Neutrophil (primary cell): ENCODE data around the gene SMCO3.

ENCODE experiments used
- H3K27ac ChIP-seq: fragments of 200-600 bp; sonication (generic); 2 replicates; pipeline ENCODE4 v1.5.1; 2016; ENCODE audit warnings: mild to moderate bottlenecking, moderate library complexity
- H3K27me3 ChIP-seq: fragments of 200-600 bp; sonication (generic); 2 replicates; pipeline ENCODE4 v1.6.0; 2016; ENCODE audit warnings: mild to moderate bottlenecking
- H3K36me3 ChIP-seq: fragments of 200-600 bp; sonication (generic); 2 replicates; pipeline ENCODE4 v1.5.1; 2017
- H3K4me1 ChIP-seq, 2 experiments: fragments of 200-600 bp in 1 of 2; sonication (generic) in 1 of 2; 1 replicate in 1 of 2; 2 replicates in 1 of 2; pipeline versions ENCODE4 v1.5.1 to v1.6.1; 2013 to 2016; ENCODE audit warnings: low read depth in 1 of 2, low read length in 1 of 2, mild to moderate bottlenecking in 1 of 2, moderate library complexity in 1 of 2; ENCODE audit not compliant: control insufficient read depth in 1 of 2, insufficient read depth in 1 of 2
- H3K4me3 ChIP-seq, 2 experiments: fragments of 200-600 bp in 1 of 2; sonication (generic) in 1 of 2; 1 replicate in 1 of 2; 2 replicates in 1 of 2; pipeline ENCODE4 v1.5.1; 2013 to 2016; ENCODE audit warnings: low read depth in 1 of 2, low read length in 1 of 2, mild to moderate bottlenecking in 1 of 2, moderate library complexity in 1 of 2
- H3K9me3 ChIP-seq: fragments of 200-600 bp; sonication (generic); 2 replicates; pipeline ENCODE4 v1.5.1; 2016
- TF ChIP-seq, protein P1 (sequence below): fragments of 200-600 bp; sonication (generic); IDR thresholded peaks from 2 replicates; pipeline ENCODE4 v1.5.1; 2016; ENCODE audit warnings: antibody characterized with exemption

SMCO3 gene

DNA sequence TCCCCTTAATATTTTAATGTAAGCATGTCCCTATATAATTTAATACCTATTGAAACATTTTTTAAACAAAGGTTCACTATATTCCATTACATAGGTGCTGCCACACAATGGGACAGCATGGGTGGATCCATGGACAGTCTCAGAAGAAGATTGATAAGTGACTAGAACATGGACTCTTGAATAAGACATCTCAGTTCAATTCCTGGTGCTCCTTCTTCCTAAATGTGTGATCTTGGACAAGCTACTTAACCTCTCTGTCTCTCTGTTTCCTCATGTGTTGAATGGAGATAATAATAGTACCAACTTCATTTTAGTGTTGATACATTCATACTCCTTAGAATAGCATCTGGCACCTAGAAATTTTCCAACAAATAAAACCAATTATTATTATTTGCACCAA lies 30.4 kb upstream of the SMCO3 start:
- H3K9me3 ChIP-seq: no peaks in the 10 kb centered on the region
- H3K27me3 ChIP-seq: peaks cover 15% of the 10 kb centered on the region
- TF ChIP-seq, protein P1, sequence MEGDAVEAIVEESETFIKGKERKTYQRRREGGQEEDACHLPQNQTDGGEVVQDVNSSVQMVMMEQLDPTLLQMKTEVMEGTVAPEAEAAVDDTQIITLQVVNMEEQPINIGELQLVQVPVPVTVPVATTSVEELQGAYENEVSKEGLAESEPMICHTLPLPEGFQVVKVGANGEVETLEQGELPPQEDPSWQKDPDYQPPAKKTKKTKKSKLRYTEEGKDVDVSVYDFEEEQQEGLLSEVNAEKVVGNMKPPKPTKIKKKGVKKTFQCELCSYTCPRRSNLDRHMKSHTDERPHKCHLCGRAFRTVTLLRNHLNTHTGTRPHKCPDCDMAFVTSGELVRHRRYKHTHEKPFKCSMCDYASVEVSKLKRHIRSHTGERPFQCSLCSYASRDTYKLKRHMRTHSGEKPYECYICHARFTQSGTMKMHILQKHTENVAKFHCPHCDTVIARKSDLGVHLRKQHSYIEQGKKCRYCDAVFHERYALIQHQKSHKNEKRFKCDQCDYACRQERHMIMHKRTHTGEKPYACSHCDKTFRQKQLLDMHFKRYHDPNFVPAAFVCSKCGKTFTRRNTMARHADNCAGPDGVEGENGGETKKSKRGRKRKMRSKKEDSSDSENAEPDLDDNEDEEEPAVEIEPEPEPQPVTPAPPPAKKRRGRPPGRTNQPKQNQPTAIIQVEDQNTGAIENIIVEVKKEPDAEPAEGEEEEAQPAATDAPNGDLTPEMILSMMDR: no peak
- no peak overlapping the region for H3K27ac ChIP-seq
- H3K4me1 ChIP-seq: no peaks in the 10 kb centered on the region
- no peak overlapping the region for H3K4me3 ChIP-seq
- H3K36me3 ChIP-seq: no peaks in the 10 kb centered on the region

GRCh38 chr12:14843425-14843887 lies 29.5 kb upstream of the SMCO3 start, which contains the start of gene ART4:
Gene ART4, minus strand, starts transcription at chr12:14843526. Its CDS starts 413 bp downstream, at chr12:14843113.
- no peak within 1 kb of the TSS for H3K27ac ChIP-seq
- no peaks in the 10 kb centered on the region for H3K4me1 ChIP-seq
- peaks cover 15% of the 10 kb centered on the region for H3K27me3 ChIP-seq
- TF ChIP-seq, protein P1: no peak
- no peaks in the 10 kb centered on the region for H3K9me3 ChIP-seq
- no peaks in the 10 kb centered on the region for H3K36me3 ChIP-seq
- H3K4me3 ChIP-seq: no peak within 1 kb of the TSS

DNA sequence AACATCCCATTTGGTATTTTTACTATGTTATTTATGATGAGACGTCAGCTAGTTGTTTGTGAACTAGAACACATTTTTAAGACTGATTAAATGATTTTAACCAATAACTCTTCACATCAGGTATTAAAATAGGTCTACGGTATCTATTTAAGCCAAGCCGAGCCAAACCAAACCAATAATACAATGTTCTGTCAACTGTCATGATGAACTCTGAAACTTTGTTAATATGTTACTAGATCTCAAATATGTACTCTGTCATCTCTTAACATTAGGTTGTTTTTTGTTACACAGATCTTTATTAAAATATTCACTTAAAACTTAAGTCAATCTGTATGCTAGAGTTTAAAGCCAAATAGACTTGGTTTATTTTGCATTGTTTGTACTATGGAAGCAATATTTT lies 28.3 kb upstream of the SMCO3 start:
- Histone ChIP-seq H3K36me3 (no peaks in the 10 kb centered on the region), H3K27ac (no peak overlapping the region), H3K4me1 (no peaks in the 10 kb centered on the region), H3K4me3 (no peak overlapping the region), H3K9me3 (no peaks in the 10 kb centered on the region), H3K27me3 (peaks cover 15% of the 10 kb centered on the region)
- TF ChIP-seq, protein P1: no peak

DNA sequence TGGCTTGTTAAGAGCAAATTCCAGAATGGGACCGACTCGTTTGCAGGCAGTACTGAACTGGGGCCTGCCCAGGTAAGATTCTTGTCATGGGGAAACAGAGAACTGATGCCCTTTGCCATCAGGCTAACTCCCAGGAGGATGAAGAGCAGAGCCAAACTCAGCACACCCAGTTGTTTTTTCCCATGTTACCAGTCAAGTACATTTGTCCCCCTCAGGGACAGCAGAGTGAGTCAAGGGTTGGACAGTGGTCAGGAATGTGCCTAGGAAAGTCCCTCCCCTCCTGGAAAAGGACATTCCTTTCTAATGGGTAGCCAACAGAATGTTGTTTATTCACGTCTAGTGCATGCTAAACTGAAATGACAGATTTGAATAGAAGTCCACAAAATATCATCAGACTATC lies 27.8 kb upstream of the SMCO3 start:
- TF ChIP-seq, protein P1: no peak
- H3K36me3 ChIP-seq: no peaks in the 10 kb centered on the region
- no peak overlapping the region for H3K4me3 ChIP-seq
- peaks cover 19% of the 10 kb centered on the region for H3K27me3 ChIP-seq
- H3K27ac ChIP-seq: no peak overlapping the region
- no peaks in the 10 kb centered on the region for H3K4me1 ChIP-seq
- H3K9me3 ChIP-seq: no peaks in the 10 kb centered on the region

- H3K27me3 ChIP-seq: peaks cover 27% of the 10 kb centered on the region
- TF ChIP-seq, protein P1: no peak
- no peak overlapping the region for H3K4me3 ChIP-seq
- no peak overlapping the region for H3K27ac ChIP-seq
- H3K4me1 ChIP-seq: no peaks in the 10 kb centered on the region
- H3K36me3 ChIP-seq: no peaks in the 10 kb centered on the region
- H3K9me3 ChIP-seq: no peaks in the 10 kb centered on the region
These were observed 26.6 kb upstream of the SMCO3 start for GRCh38 chr12:14840616-14841015.

- TF ChIP-seq, protein P1: no peak
- no peak overlapping the region for H3K27ac ChIP-seq
- no peak overlapping the region for H3K4me3 ChIP-seq
- H3K4me1 ChIP-seq: no peaks in the 10 kb centered on the region
- no peaks in the 10 kb centered on the region for H3K9me3 ChIP-seq
- peaks cover 41% of the 10 kb centered on the region for H3K27me3 ChIP-seq
- H3K36me3 ChIP-seq: no peaks in the 10 kb centered on the region
These were observed 25.3 kb upstream of the SMCO3 start for GRCh38 chr12:14839262-14839661.
